NCI-H1105 (cell line): Measurements from ENCODE around the gene DENND11.

Experiments
- DNase-seq: peaks from one replicate; lab custom pipeline; 2025; lab: John Stamatoyannopoulos, UW

Gene DENND11

GRCh38 chr7:141679014-141679413 is 23.0 kb downstream of the DENND11 start:
- DNase-seq: no peak

GRCh38 chr7:141676618-141677017 is 25.3 kb downstream of the DENND11 start:
- DNase-seq: no peak

- no peak for DNase-seq
Observed at GRCh38 chr7:141675436-141676215, 26.3 kb downstream of the DENND11 start.

- no peak for DNase-seq
Observed at GRCh38 chr7:141674702-141675101, 27.3 kb downstream of the DENND11 start.

- DNase-seq: no peak
Observed at GRCh38 chr7:141674171-141674671, 27.7 kb downstream of the DENND11 start.

GRCh38 chr7:141673346-141673745 is 28.6 kb downstream of the DENND11 start:
- no peak for DNase-seq

- no peak for DNase-seq
Observed at GRCh38 chr7:141671705-141672496, 30.1 kb downstream of the DENND11 start.

- DNase-seq: no peak
Observed at GRCh38 chr7:141668853-141669252, 33.1 kb downstream of the DENND11 start.

GRCh38 chr7:141666071-141666470 is 35.9 kb downstream of the DENND11 start:
- DNase-seq: no peak

- no peak for DNase-seq
Observed at GRCh38 chr7:141665208-141666035, 36.5 kb downstream of the DENND11 start.

- DNase-seq: no peak
Observed at GRCh38 chr7:141664450-141664849, 37.5 kb downstream of the DENND11 start.

GRCh38 chr7:141663081-141663849 is 38.7 kb downstream of the DENND11 start:
- no peak for DNase-seq

- DNase-seq: no peak
Observed at GRCh38 chr7:141660259-141660658, 41.7 kb downstream of the DENND11 start.

GRCh38 chr7:141659501-141659900 is 42.5 kb downstream of the DENND11 start:
- DNase-seq: no peak

- DNase-seq: peak; percentile 81
Observed at GRCh38 chr7:141654551-141654950, 47.4 kb downstream of the DENND11 start.

GRCh38 chr7:141652691-141653090 is 49.3 kb downstream of the DENND11 start:
- no peak for DNase-seq
